ENCODE data around the gene SLC35F1.

GRCh38 chr6:118152524-118152923 lies 245.5 kb downstream of the SLC35F1 start:
- TF ChIP-seq, protein P1, sequence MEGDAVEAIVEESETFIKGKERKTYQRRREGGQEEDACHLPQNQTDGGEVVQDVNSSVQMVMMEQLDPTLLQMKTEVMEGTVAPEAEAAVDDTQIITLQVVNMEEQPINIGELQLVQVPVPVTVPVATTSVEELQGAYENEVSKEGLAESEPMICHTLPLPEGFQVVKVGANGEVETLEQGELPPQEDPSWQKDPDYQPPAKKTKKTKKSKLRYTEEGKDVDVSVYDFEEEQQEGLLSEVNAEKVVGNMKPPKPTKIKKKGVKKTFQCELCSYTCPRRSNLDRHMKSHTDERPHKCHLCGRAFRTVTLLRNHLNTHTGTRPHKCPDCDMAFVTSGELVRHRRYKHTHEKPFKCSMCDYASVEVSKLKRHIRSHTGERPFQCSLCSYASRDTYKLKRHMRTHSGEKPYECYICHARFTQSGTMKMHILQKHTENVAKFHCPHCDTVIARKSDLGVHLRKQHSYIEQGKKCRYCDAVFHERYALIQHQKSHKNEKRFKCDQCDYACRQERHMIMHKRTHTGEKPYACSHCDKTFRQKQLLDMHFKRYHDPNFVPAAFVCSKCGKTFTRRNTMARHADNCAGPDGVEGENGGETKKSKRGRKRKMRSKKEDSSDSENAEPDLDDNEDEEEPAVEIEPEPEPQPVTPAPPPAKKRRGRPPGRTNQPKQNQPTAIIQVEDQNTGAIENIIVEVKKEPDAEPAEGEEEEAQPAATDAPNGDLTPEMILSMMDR (IDR thresholded peaks at IDR 0.05): no peak
- no peak for TF ChIP-seq POLR2A (IDR thresholded peaks at IDR 0.05; ENCODE audit: low read length)
- TF ChIP-seq MAFK (IDR thresholded peaks at IDR 0.05; ENCODE audit: partially characterized antibody): no peak
- TF ChIP-seq, protein P2, sequence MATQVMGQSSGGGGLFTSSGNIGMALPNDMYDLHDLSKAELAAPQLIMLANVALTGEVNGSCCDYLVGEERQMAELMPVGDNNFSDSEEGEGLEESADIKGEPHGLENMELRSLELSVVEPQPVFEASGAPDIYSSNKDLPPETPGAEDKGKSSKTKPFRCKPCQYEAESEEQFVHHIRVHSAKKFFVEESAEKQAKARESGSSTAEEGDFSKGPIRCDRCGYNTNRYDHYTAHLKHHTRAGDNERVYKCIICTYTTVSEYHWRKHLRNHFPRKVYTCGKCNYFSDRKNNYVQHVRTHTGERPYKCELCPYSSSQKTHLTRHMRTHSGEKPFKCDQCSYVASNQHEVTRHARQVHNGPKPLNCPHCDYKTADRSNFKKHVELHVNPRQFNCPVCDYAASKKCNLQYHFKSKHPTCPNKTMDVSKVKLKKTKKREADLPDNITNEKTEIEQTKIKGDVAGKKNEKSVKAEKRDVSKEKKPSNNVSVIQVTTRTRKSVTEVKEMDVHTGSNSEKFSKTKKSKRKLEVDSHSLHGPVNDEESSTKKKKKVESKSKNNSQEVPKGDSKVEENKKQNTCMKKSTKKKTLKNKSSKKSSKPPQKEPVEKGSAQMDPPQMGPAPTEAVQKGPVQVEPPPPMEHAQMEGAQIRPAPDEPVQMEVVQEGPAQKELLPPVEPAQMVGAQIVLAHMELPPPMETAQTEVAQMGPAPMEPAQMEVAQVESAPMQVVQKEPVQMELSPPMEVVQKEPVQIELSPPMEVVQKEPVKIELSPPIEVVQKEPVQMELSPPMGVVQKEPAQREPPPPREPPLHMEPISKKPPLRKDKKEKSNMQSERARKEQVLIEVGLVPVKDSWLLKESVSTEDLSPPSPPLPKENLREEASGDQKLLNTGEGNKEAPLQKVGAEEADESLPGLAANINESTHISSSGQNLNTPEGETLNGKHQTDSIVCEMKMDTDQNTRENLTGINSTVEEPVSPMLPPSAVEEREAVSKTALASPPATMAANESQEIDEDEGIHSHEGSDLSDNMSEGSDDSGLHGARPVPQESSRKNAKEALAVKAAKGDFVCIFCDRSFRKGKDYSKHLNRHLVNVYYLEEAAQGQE (IDR thresholded peaks at IDR 0.05): no peak
- no peak for TF ChIP-seq EP300 (IDR thresholded peaks at IDR 0.05)
